ENCODE data around the gene ZCCHC3.

DNA sequence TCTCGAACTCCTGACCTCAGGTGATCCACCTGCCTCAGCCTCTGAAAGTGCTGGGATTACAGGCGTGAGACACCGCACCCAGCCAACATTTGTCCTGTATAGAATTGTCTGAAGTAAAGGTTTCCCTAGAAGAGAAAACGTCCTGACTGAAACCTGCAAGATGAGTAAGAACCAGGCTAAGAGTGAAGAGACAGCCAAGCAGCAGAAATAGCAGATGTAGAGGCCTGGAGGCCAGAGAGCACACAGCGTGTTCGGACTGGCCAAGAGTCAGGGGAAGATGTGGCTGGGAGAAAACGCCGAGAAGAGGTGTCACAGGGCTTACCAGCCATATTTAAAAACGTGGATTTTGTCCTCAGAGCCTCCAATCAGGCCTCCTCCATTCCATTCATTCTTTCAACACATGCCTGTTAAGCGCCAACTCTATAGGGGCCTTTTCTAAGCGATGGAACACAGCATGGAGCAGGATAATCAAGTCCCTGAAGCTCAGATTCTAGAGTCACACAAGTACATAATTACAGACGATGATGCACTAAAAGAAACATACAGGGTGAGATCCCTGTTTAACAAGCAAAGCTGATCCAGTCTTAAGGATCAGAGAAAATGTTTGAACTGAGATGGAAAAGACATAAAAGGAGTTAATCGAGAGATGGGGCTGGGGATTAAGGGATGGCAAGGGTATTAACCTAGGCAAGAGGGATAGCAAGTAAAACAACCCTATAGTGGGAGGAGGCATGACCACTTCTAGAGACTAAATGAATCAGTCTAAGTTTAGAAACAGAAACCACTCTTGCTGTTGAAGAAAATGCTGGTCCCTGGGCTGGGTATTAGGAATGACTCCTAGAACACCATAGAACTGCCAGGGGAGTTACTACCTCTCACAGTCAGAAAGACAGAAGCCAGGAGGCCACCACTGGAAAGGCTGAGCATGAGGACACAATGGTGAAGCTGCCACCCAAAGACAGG lies 4.8 kb downstream of the ZCCHC3 start:
- TF ChIP-seq CTCF (IDR thresholded peaks at IDR 0.05) (no peak), POLR2A (IDR thresholded peaks at IDR 0.05) (no peak)

Measured in right lobe of liver (tissue), 4 donors.